Measurements from ENCODE around the gene NINL. TPM values are rescaled to one million over a fixed set of nuclear protein-coding genes. Genes with fewer than 3 reads are reported as not detected.

NINL gene
- total RNA-seq, 1 experiment from 2014 or later = 1.2 TPM

- Mint-ChIP-seq H3K36me3 (ENCODE audit: insufficient read depth, unreplicated experiment) (peaks cover 5% of the 10 kb centered on the region), H3K4me3 (ENCODE audit: unreplicated experiment) (no peak overlapping the region), H3K27ac (ENCODE audit: low read depth, unreplicated experiment) (no peak overlapping the region), H3K4me1 (ENCODE audit: insufficient read depth, unreplicated experiment) (no peaks in the 10 kb centered on the region), H3K9me3 (ENCODE audit: unreplicated experiment) (no peaks in the 10 kb centered on the region), H3K27me3 (ENCODE audit: insufficient read depth, unreplicated experiment) (no peaks in the 10 kb centered on the region)
- intact Hi-C loops (cut with micrococcal nuclease) = no loop called here
- TF ChIP-seq, protein P1, sequence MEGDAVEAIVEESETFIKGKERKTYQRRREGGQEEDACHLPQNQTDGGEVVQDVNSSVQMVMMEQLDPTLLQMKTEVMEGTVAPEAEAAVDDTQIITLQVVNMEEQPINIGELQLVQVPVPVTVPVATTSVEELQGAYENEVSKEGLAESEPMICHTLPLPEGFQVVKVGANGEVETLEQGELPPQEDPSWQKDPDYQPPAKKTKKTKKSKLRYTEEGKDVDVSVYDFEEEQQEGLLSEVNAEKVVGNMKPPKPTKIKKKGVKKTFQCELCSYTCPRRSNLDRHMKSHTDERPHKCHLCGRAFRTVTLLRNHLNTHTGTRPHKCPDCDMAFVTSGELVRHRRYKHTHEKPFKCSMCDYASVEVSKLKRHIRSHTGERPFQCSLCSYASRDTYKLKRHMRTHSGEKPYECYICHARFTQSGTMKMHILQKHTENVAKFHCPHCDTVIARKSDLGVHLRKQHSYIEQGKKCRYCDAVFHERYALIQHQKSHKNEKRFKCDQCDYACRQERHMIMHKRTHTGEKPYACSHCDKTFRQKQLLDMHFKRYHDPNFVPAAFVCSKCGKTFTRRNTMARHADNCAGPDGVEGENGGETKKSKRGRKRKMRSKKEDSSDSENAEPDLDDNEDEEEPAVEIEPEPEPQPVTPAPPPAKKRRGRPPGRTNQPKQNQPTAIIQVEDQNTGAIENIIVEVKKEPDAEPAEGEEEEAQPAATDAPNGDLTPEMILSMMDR (IDR thresholded peaks at IDR 0.05; ENCODE audit: unreplicated experiment) = no peak
- ChIA-PET POLR2A (no interaction called here), CTCF (no interaction called here)
- no TSS peak for BruUV-seq (replicated peaks)
- peak; percentile 84 for DNase-seq (ENCODE audit: unreplicated experiment)
Observed at GRCh38 chr20:25453035-25453810, 132.1 kb downstream of the NINL start.

GRCh38 chr20:25452333-25452732 is 133.0 kb downstream of the NINL start:
- ChIA-PET CTCF (no interaction called here), POLR2A (no interaction called here)
- Mint-ChIP-seq H3K9me3 (ENCODE audit: unreplicated experiment) (no peaks in the 10 kb centered on the region), H3K27me3 (ENCODE audit: insufficient read depth, unreplicated experiment) (no peaks in the 10 kb centered on the region), H3K4me1 (ENCODE audit: insufficient read depth, unreplicated experiment) (no peaks in the 10 kb centered on the region), H3K27ac (ENCODE audit: low read depth, unreplicated experiment) (no peak overlapping the region), H3K36me3 (ENCODE audit: insufficient read depth, unreplicated experiment) (peaks cover 6% of the 10 kb centered on the region), H3K4me3 (ENCODE audit: unreplicated experiment) (no peak overlapping the region)
- DNase-seq (ENCODE audit: unreplicated experiment) = no peak
- intact Hi-C loops (cut with micrococcal nuclease) = no loop called here
- no TSS peak for BruUV-seq (replicated peaks)
- TF ChIP-seq, protein P1 (IDR thresholded peaks at IDR 0.05; ENCODE audit: unreplicated experiment) = no peak

DNA sequence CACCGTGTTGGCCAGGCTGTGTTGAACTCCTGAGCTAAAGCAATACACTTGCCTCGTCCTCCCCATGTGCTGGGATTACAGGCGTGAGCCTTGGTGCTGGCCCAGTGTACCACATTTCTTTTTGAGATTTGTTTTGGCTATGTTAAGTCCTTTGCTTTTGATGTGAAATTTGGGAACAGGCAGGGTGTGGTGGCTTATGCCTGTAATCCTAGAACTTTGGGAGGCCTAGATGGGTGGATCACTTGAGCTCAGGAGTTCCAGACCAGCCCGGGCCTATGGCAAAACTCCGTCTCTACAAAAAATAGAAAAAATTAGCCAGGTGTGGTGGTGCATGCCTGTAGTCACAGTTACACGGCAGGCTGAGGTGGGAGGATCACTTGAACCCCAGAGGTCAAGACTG is 137.7 kb downstream of the NINL start:
- no peak for DNase-seq (ENCODE audit: unreplicated experiment)
- POLR2A ChIA-PET = no interaction called here
- H3K27me3 Mint-ChIP-seq (ENCODE audit: insufficient read depth, unreplicated experiment) = no peaks in the 10 kb centered on the region
- intact Hi-C loops (cut with micrococcal nuclease) = no loop called here
- H3K27ac Mint-ChIP-seq (ENCODE audit: low read depth, unreplicated experiment) = no peak overlapping the region
- TF ChIP-seq, protein P1 (IDR thresholded peaks at IDR 0.05; ENCODE audit: unreplicated experiment) = no peak
- no TSS peak for BruUV-seq (replicated peaks)
- no peak overlapping the region for H3K4me3 Mint-ChIP-seq (ENCODE audit: unreplicated experiment)
- H3K36me3 Mint-ChIP-seq (ENCODE audit: insufficient read depth, unreplicated experiment) = peaks cover 30% of the 10 kb centered on the region
- CTCF ChIA-PET = interaction anchor here (0.6 to 0.9 kb wide), 3 partner anchors 35 to 371 kb away, joined by 3 to 4 read pairs (median 3); no protein-coding TSS in a partner anchor
- no peaks in the 10 kb centered on the region for H3K9me3 Mint-ChIP-seq (ENCODE audit: unreplicated experiment)
- no peaks in the 10 kb centered on the region for H3K4me1 Mint-ChIP-seq (ENCODE audit: insufficient read depth, unreplicated experiment)

- H3K27me3 Mint-ChIP-seq (ENCODE audit: insufficient read depth, unreplicated experiment) = no peaks in the 10 kb centered on the region
- no peaks in the 10 kb centered on the region for H3K4me1 Mint-ChIP-seq (ENCODE audit: insufficient read depth, unreplicated experiment)
- no TSS peak for BruUV-seq (replicated peaks)
- peaks cover 30% of the 10 kb centered on the region for H3K36me3 Mint-ChIP-seq (ENCODE audit: insufficient read depth, unreplicated experiment)
- ChIA-PET POLR2A (no interaction called here), CTCF (interaction anchor here (0.6 kb wide), 1 partner anchor 1859 kb away, joined by 3 read pairs; no protein-coding TSS in a partner anchor)
- no peak for DNase-seq (ENCODE audit: unreplicated experiment)
- intact Hi-C loops (cut with micrococcal nuclease) = no loop called here
- no peak overlapping the region for H3K4me3 Mint-ChIP-seq (ENCODE audit: unreplicated experiment)
- H3K27ac Mint-ChIP-seq (ENCODE audit: low read depth, unreplicated experiment) = no peak overlapping the region
- TF ChIP-seq, protein P1 (IDR thresholded peaks at IDR 0.05; ENCODE audit: unreplicated experiment) = no peak
- H3K9me3 Mint-ChIP-seq (ENCODE audit: unreplicated experiment) = no peaks in the 10 kb centered on the region
Observed at GRCh38 chr20:25444556-25444955, 140.8 kb downstream of the NINL start.
